ENCODE results near the gene ST3GAL3. TPM values are rescaled to one million over a fixed set of nuclear protein-coding genes. Genes with fewer than 3 reads are reported as not detected.

ST3GAL3 gene
- total RNA-seq, 1 donor from 2014 or later: 11.4 TPM

DNA sequence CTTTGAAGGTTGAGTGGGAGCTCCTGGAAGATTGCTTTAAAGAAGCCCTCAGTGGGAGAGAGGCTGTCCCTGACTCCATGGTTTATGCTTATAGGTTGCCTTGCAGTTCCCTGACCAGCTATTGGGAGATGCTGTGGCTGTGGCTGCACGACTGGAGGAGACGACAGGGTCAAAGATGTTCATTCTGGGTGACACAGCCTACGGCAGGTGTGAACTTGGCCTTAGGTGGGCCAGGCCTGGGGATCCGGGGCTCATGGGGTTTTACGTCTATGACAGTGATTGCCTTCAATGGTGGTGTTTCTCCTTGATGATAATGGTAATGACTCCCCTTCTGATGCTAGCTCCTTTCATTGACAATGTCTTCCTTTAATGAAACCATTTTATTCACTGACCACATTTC lies 263.2 kb downstream of the ST3GAL3 start:
- Histone ChIP-seq H3K27me3 (ENCODE audit: insufficient read depth, low read length) (no peaks in the 10 kb centered on the region), H3K4me2 (ENCODE audit: low read length) (peak overlapping the region; percentile 95), H3K36me3 (ENCODE audit: insufficient read depth, low read length) (peaks cover 3% of the 10 kb centered on the region), H3K9me3 (ENCODE audit: insufficient read depth, low read depth, low read length) (no peaks in the 10 kb centered on the region), H3K4me1 (ENCODE audit: insufficient read depth, low read length) (peaks cover 14% of the 10 kb centered on the region), H4K20me1 (ENCODE audit: insufficient read depth, low read length) (peaks cover 12% of the 10 kb centered on the region), H3K27ac (ENCODE audit: low read depth, low read length) (no peak overlapping the region), H2AFZ (ENCODE audit: low read depth, low read length) (peak overlapping the region; percentile 74), H3K79me2 (ENCODE audit: insufficient read depth, low read length) (peaks cover 25% of the 10 kb centered on the region), H3K4me3 (ENCODE audit: insufficient read depth, low read depth, low read length) (peak overlapping the region; percentile 97), H3K9ac (ENCODE audit: low read length) (peak overlapping the region; percentile 85)
- H3K4me1 Mint-ChIP-seq (ENCODE audit: low read depth, unreplicated experiment): peaks cover 6% of the 10 kb centered on the region
- H3K36me3 Mint-ChIP-seq (ENCODE audit: low read depth, unreplicated experiment): peaks cover 14% of the 10 kb centered on the region
- no peak for FAIRE-seq
- H3K9me3 Mint-ChIP-seq (ENCODE audit: unreplicated experiment): no peaks in the 10 kb centered on the region
- no peak for TF ChIP-seq CTCF (IDR thresholded peaks at IDR 0.05; ENCODE audit: insufficient read depth, low read depth, low read length)
- TF ChIP-seq EZH2 (IDR thresholded peaks at IDR 0.05; ENCODE audit: insufficient read depth, low read length): no peak
- H3K4me3 Mint-ChIP-seq (ENCODE audit: unreplicated experiment): peak overlapping the region; percentile 96
- DNase-seq (ENCODE audit: low read depth): no peak
- no peaks in the 10 kb centered on the region for H3K27me3 Mint-ChIP-seq (ENCODE audit: low read depth, unreplicated experiment)
- H3K27ac Mint-ChIP-seq (ENCODE audit: unreplicated experiment): peak overlapping the region; percentile 70

- no peak for TF ChIP-seq CTCF (IDR thresholded peaks at IDR 0.05; ENCODE audit: insufficient read depth, low read depth, low read length)
- H3K27ac ChIP-seq (ENCODE audit: low read depth, low read length): no peak overlapping the region
- no peak for DNase-seq (ENCODE audit: low read depth)
- peak overlapping the region; percentile 95 for H3K4me2 ChIP-seq (ENCODE audit: low read length)
- Mint-ChIP-seq H3K27ac (ENCODE audit: unreplicated experiment) (no peak overlapping the region), H3K27me3 (ENCODE audit: low read depth, unreplicated experiment) (no peaks in the 10 kb centered on the region), H3K9me3 (ENCODE audit: unreplicated experiment) (no peaks in the 10 kb centered on the region), H3K36me3 (ENCODE audit: low read depth, unreplicated experiment) (peaks cover 14% of the 10 kb centered on the region), H3K4me3 (ENCODE audit: unreplicated experiment) (peak overlapping the region; percentile 96), H3K4me1 (ENCODE audit: low read depth, unreplicated experiment) (peaks cover 8% of the 10 kb centered on the region)
- H3K4me3 ChIP-seq (ENCODE audit: insufficient read depth, low read depth, low read length): peak overlapping the region; percentile 97
- H3K4me1 ChIP-seq (ENCODE audit: insufficient read depth, low read length): peaks cover 18% of the 10 kb centered on the region
- H3K9ac ChIP-seq (ENCODE audit: low read length): peak overlapping the region; percentile 85
- H3K9me3 ChIP-seq (ENCODE audit: insufficient read depth, low read depth, low read length): no peaks in the 10 kb centered on the region
- H4K20me1 ChIP-seq (ENCODE audit: insufficient read depth, low read length): peaks cover 12% of the 10 kb centered on the region
- H3K36me3 ChIP-seq (ENCODE audit: insufficient read depth, low read length): peaks cover 3% of the 10 kb centered on the region
- peaks cover 29% of the 10 kb centered on the region for H3K79me2 ChIP-seq (ENCODE audit: insufficient read depth, low read length)
- no peaks in the 10 kb centered on the region for H3K27me3 ChIP-seq (ENCODE audit: insufficient read depth, low read length)
- H2AFZ ChIP-seq (ENCODE audit: low read depth, low read length): no peak overlapping the region
- no peak for FAIRE-seq
Observed at GRCh38 chr1:43970911-43971310, 263.6 kb downstream of the ST3GAL3 start.

DNA sequence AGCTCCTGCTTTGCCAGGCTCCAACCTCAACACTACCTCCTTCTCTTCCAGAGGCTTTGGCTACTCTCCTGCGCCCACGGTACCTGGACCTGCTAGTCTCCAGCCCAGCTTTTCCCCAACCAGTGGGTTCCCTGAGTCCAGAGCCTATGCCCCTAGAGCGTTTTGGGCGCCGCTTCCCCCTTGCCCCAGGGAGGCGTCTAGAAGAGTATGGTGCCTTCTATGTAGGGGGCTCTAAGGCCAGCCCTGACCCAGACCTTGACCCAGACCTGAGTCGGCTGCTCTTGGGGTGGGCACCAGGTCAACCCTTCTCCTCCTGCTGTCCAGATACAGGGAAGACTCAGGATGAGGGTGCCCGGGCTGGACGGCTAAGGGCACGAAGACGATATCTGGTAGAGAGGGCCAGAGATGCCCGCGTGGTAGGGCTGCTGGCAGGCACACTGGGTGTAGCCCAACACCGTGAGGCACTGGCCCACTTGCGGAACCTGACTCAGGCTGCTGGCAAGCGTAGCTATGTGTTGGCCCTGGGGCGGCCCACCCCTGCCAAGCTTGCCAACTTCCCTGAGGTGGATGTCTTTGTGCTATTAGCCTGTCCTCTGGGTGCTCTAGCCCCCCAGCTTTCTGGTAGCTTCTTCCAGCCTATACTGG lies 264.1 kb downstream of the ST3GAL3 start:
- Histone ChIP-seq H3K27ac (ENCODE audit: low read depth, low read length) (no peak overlapping the region), H3K36me3 (ENCODE audit: insufficient read depth, low read length) (peaks cover 7% of the 10 kb centered on the region), H3K79me2 (ENCODE audit: insufficient read depth, low read length) (peaks cover 34% of the 10 kb centered on the region), H3K4me2 (ENCODE audit: low read length) (peak overlapping the region; percentile 95), H2AFZ (ENCODE audit: low read depth, low read length) (no peak overlapping the region), H3K9me3 (ENCODE audit: insufficient read depth, low read depth, low read length) (no peaks in the 10 kb centered on the region), H3K9ac (ENCODE audit: low read length) (no peak overlapping the region), H3K4me1 (ENCODE audit: insufficient read depth, low read length) (peaks cover 23% of the 10 kb centered on the region), H3K4me3 (ENCODE audit: insufficient read depth, low read depth, low read length) (no peak overlapping the region), H4K20me1 (ENCODE audit: insufficient read depth, low read length) (peaks cover 17% of the 10 kb centered on the region), H3K27me3 (ENCODE audit: insufficient read depth, low read length) (no peaks in the 10 kb centered on the region)
- no peak overlapping the region for H3K27ac Mint-ChIP-seq (ENCODE audit: unreplicated experiment)
- DNase-seq (ENCODE audit: low read depth) (no peak), FAIRE-seq (no peak)
- peak overlapping the region; percentile 96 for H3K4me3 Mint-ChIP-seq (ENCODE audit: unreplicated experiment)
- H3K27me3 Mint-ChIP-seq (ENCODE audit: low read depth, unreplicated experiment): no peaks in the 10 kb centered on the region
- peaks cover 12% of the 10 kb centered on the region for H3K4me1 Mint-ChIP-seq (ENCODE audit: low read depth, unreplicated experiment)
- TF ChIP-seq EZH2 (IDR thresholded peaks at IDR 0.05; ENCODE audit: insufficient read depth, low read length): no peak
- no peaks in the 10 kb centered on the region for H3K9me3 Mint-ChIP-seq (ENCODE audit: unreplicated experiment)
- peaks cover 14% of the 10 kb centered on the region for H3K36me3 Mint-ChIP-seq (ENCODE audit: low read depth, unreplicated experiment)

Measured in astrocyte (in vitro differentiated cells and primary cell).